Panc1 (cell line): Measurements from ENCODE around the gene NPR1. TPM values are rescaled to one million over a fixed set of nuclear protein-coding genes. Genes with fewer than 3 reads are reported as not detected.

Experiments
- ATAC-seq: fragments of 200-7000 bp; cut with Tn5 transposase; 2 replicates; pipeline ENCODE4 v1.9.1; 2020; ENCODE audit warnings: mild to moderate bottlenecking, moderate library complexity
- BruUV-seq: library from RNA; stranded (reverse); fragments of 400-500 nt; replicated peaks from 2 replicates; lab custom pipeline; 2021; lab: Mats Ljungman, UMichigan
- CTCF ChIA-PET: fragments of 300-600 bp; sonication (Branson Sonifier 250); formaldehyde crosslinking; loops from one replicate; lab custom pipeline; 2022; ENCODE audit warnings: antibody characterized with exemption; lab: Charles Lee
- POLR2A ChIA-PET: fragments of 300-600 bp; sonication (Branson Sonifier 250); formaldehyde crosslinking; loops from one replicate; lab custom pipeline; 2022; ENCODE audit warnings: antibody characterized with exemption; lab: Charles Lee
- DNase-seq: peaks from one replicate; pipeline ENCODE4 v3.0.0-alpha.2; 2010; ENCODE audit warnings: low read depth, low spot score
- H3K27ac ChIP-seq: 2 replicates; pipeline ENCODE4 v1.5.1; 2011; ENCODE audit warnings: mild to moderate bottlenecking, low read length, inconsistent platforms
- H3K27me3 ChIP-seq: fragments of 200-500 bp; sonication (Bioruptor generic); 2 replicates; pipeline ENCODE4 v1.6.0; 2014; ENCODE audit warnings: low read length, inconsistent platforms; ENCODE audit not compliant: control insufficient read depth, insufficient read depth
- H3K36me3 ChIP-seq: fragments of 200-500 bp; sonication (Bioruptor generic); 2 replicates; pipeline ENCODE4 v1.5.1; 2014; ENCODE audit warnings: inconsistent platforms, mild to moderate bottlenecking, low read length, moderate library complexity; ENCODE audit not compliant: control insufficient read depth, insufficient read depth
- H3K4me1 ChIP-seq: 2 replicates; pipeline ENCODE4 v1.5.1; 2011; ENCODE audit warnings: inconsistent platforms, mild to moderate bottlenecking, low read length, moderate library complexity; ENCODE audit not compliant: control insufficient read depth, insufficient read depth
- H3K4me3 ChIP-seq, 2 experiments: 2 replicates each; pipeline ENCODE4 v1.5.1; 2011 to 2012; ENCODE audit warnings: low read depth in 2 of 2, low read length in 2 of 2, mild to moderate bottlenecking in 2 of 2, inconsistent platforms in 1 of 2, moderate library complexity in 1 of 2
- H3K9me3 ChIP-seq: fragments of 200-500 bp; sonication (Bioruptor generic); 2 replicates; pipeline ENCODE4 v1.5.1; 2014; ENCODE audit warnings: low read depth, mild to moderate bottlenecking, inconsistent platforms, low read length, moderate library complexity; ENCODE audit not compliant: control insufficient read depth, insufficient read depth
- CTCF ChIP-seq: fragments of 450-650 bp; IDR thresholded peaks from 2 replicates; pipeline ENCODE4 v1.5.1; 2017; ENCODE audit warnings: mild to moderate bottlenecking
- POLR2AphosphoS5 ChIP-seq: IDR thresholded peaks from 2 replicates; pipeline ENCODE4 v1.6.1; 2012; ENCODE audit warnings: mild to moderate bottlenecking, low read depth, low read length, moderate library complexity
- REST ChIP-seq, 2 experiments: IDR thresholded peaks; 2 replicates each; pipeline ENCODE4 v1.6.1; 2011 to 2012; ENCODE audit warnings: low read depth in 2 of 2, control low read depth in 1 of 2, low read length in 1 of 2, mild to moderate bottlenecking in 1 of 2, moderate library complexity in 1 of 2; ENCODE audit not compliant: insufficient read depth in 1 of 2
- SIN3A ChIP-seq: IDR thresholded peaks from 2 replicates; pipeline ENCODE4 v1.6.1; 2012; ENCODE audit warnings: low read depth, mild to moderate bottlenecking, low read length, moderate library complexity, borderline replicate concordance; ENCODE audit not compliant: insufficient read depth
- TCF7L2 ChIP-seq: IDR thresholded peaks from 2 replicates; pipeline ENCODE4 v1.6.1; 2011; ENCODE audit warnings: mild to moderate bottlenecking, low read depth, low read length, inconsistent platforms
- in situ Hi-C: cut with HindIII; loops from 2 replicates; pipeline ENCODE4 v1.10.0; 2016; ENCODE audit warnings: low sequenced_read_pairs, low pct_unique_long_range_greater_than_20kb
- intact Hi-C: fragments of 100-400 bp; cut with micrococcal nuclease; formaldehyde crosslinking; loops from one replicate; pipeline ENCODE4 v1.10.0; 2022; ENCODE audit not compliant: unreplicated experiment
- total RNA-seq: library from RNA; stranded (reverse); gene quantifications from one replicate; pipeline ENCODE4 v1.2.1, GENCODE V29; 2021; ENCODE audit not compliant: unreplicated experiment

NPR1 gene
- total RNA-seq, 1 experiment from 2014 or later, result 0.36 TPM

GRCh38 chr1:153673511-153673910 is 5.0 kb upstream of the NPR1 start:
- no TSS peak for BruUV-seq
- intact Hi-C loops, result no loop called here
- DNase-seq (no peak), ATAC-seq (no peak)
- H3K4me1 ChIP-seq, result peaks cover 20% of the 10 kb centered on the region
- TF ChIP-seq POLR2AphosphoS5 (no peak), TCF7L2 (no peak), REST (IDR thresholded peaks at IDR 0.05; ENCODE audit: insufficient read depth in 1 of 2, low read depth in 2 of 2, low read length in 1 of 2) (no peak), SIN3A (no peak), CTCF (no peak)
- CTCF ChIA-PET, result interaction anchor here (0.7 kb wide), 1 partner anchor 144 kb away, joined by 3 read pairs; no protein-coding TSS in a partner anchor
- H3K4me3 ChIP-seq, result no peak overlapping the region
- H3K9me3 ChIP-seq, result no peaks in the 10 kb centered on the region
- POLR2A ChIA-PET, result interaction anchor here (0.6 kb wide), 2 partner anchors 19 to 162 kb away, joined by 4 to 10 read pairs; no protein-coding TSS in a partner anchor
- H3K36me3 ChIP-seq, result peaks cover 6% of the 10 kb centered on the region
- no peak overlapping the region for H3K27ac ChIP-seq
- H3K27me3 ChIP-seq, result peaks cover 2% of the 10 kb centered on the region; the same call in 1 of the 2 replicates
- in situ Hi-C loops, result no loop called here

- Histone ChIP-seq H3K36me3 (no peaks in the 10 kb centered on the region), H3K4me3 (peak overlapping the region; percentile 33 to 63), H3K4me1 (peaks cover 10% of the 10 kb centered on the region; the same call in 1 of the 2 replicates), H3K27me3 (peaks cover 7% of the 10 kb centered on the region), H3K27ac (no peak overlapping the region), H3K9me3 (no peaks in the 10 kb centered on the region)
- no TSS peak for BruUV-seq
- peak; percentile 51 for DNase-seq
- POLR2A ChIA-PET, result no interaction called here
- TF ChIP-seq TCF7L2 (no peak), CTCF (peak; percentile 98), REST (IDR thresholded peaks at IDR 0.05; ENCODE audit: insufficient read depth in 1 of 2, low read depth in 2 of 2, low read length in 1 of 2) (no peak), POLR2AphosphoS5 (no peak)
- CTCF ChIA-PET, result interaction anchor here (0.6 to 1.2 kb wide), 4 partner anchors 31 to 290 kb away, joined by 3 to 5 read pairs (median 4); partner anchors contain the start of genes CREB3L4 and SLC39A1
- intact Hi-C loops (loop anchor here (1.0 to 5.0 kb wide), 3 partner anchors 71 to 309 kb away; partner anchors contain the start of gene RAB13), in situ Hi-C loops (no loop called here)
- ATAC-seq, result peak; percentile 76
Measured at GRCh38 chr1:153677718-153678518, 570 bp upstream of the NPR1 start.
